Stomach (tissue), 9 donors: ENCODE results near the gene GPC5. TPM values are rescaled to one million over a fixed set of nuclear protein-coding genes. Genes with fewer than 3 reads are reported as not detected.

ENCODE experiments used
- DNase-seq, 2 donors: peaks; one replicate each; pipeline versions ENCODE4 v3.0.0 to v3.0.0-alpha.2; 2013 to 2019
- H3K27ac ChIP-seq, 5 donors: fragments of 200-600 bp in 4 of 5; sonication (generic) in 4 of 5; one replicate each; pipeline ENCODE4 v1.5.1; 2013 to 2019; ENCODE audit warnings: mild to moderate bottlenecking in 1 of 5, moderate library complexity in 1 of 5
- H3K27me3 ChIP-seq, 3 donors: fragments of 200-600 bp; sonication (generic); one replicate each; pipeline ENCODE4 v1.5.1; 2017 to 2019; ENCODE audit warnings: mixed run types in 1 of 3
- H3K36me3 ChIP-seq, 4 donors: fragments of 200-600 bp; sonication (generic); 1 replicate in 3 of 4; 2 replicates in 1 of 4; pipeline ENCODE4 v1.5.1; 2016 to 2019
- H3K4me1 ChIP-seq, 4 donors: fragments of 200-600 bp; sonication (generic); one replicate each; pipeline ENCODE4 v1.5.1; 2016 to 2019
- H3K4me3 ChIP-seq, 4 donors: fragments of 200-600 bp; sonication (generic) in 3 of 4; one replicate each; pipeline ENCODE4 v1.5.1; 2016 to 2019; ENCODE audit warnings: mild to moderate bottlenecking in 1 of 4
- H3K9me3 ChIP-seq, 4 donors: fragments of 200-600 bp; sonication (generic); one replicate each; pipeline ENCODE4 v1.5.1; 2016 to 2019
- EP300 ChIP-seq: sonication (generic); formaldehyde crosslinking; IDR thresholded peaks from one replicate; pipeline ENCODE4 v1.6.1; 2017; ENCODE audit warnings: antibody characterized with exemption
- POLR2A ChIP-seq, 4 donors: fragments of 450-650 bp; IDR thresholded peaks; one replicate each; pipeline ENCODE4 v1.6.1; 2016; ENCODE audit warnings: antibody characterized with exemption in 4 of 4, control low read depth in 2 of 4, mild to moderate bottlenecking in 1 of 4, moderate library complexity in 1 of 4
- POLR2AphosphoS5 ChIP-seq, 3 donors: sonication (generic); formaldehyde crosslinking; IDR thresholded peaks; one replicate each; pipeline ENCODE4 v1.6.1; 2016; ENCODE audit warnings: antibody characterized with exemption in 3 of 3
- WGBS, 5 donors: extraction: QIAGEN DNeasy Blood & Tissue Kit in 3 of 5; methylation state at CpG; one replicate each; pipeline versions ENCODE4 v1.1.5 to v1.1.7; 2013 to 2018; 5-methylcytosine and 5-hydroxymethylcytosine counted together
- intact Hi-C: fragments of 100-400 bp; cut with DNase I; formaldehyde crosslinking; loops from one replicate; pipeline ENCODE4 v1.15.1; 2023; ENCODE audit warnings: low total_unique reads
- polyA plus RNA-seq, 3 donors: library from polyadenylated mRNA; stranded (reverse); fragments of 200-250 nt; gene quantifications; one replicate each; pipeline ENCODE4 v1.2.3, GENCODE V29; 2013
- total RNA-seq, 5 donors: library from RNA; depleted of rRNA; stranded (reverse); fragments of >200 nt; gene quantifications; one replicate each; pipeline versions ENCODE4 v1.1.0 to v1.2.3, GENCODE V29; 2014 to 2016
- TF ChIP-seq, protein P1 (sequence below), 7 experiments: fragments of 450-650 bp in 4 of 7; fragments of 200-600 bp in 3 of 7; sonication (generic) in 3 of 7; IDR thresholded peaks; one replicate each; pipeline ENCODE4 v1.5.1; 2016 to 2019; ENCODE audit warnings: antibody characterized with exemption in 7 of 7, control low read depth in 2 of 7, mild to moderate bottlenecking in 1 of 7
- donor health status: healthy with polysubstance abuse.
- donor health status: Bipolar disorder and iron deficiency.
- donor health status: healthy.

Gene GPC5
- total and polyA plus RNA-seq, 8 donors = 0.87 to 2.8 TPM; not detected in 6

DNA sequence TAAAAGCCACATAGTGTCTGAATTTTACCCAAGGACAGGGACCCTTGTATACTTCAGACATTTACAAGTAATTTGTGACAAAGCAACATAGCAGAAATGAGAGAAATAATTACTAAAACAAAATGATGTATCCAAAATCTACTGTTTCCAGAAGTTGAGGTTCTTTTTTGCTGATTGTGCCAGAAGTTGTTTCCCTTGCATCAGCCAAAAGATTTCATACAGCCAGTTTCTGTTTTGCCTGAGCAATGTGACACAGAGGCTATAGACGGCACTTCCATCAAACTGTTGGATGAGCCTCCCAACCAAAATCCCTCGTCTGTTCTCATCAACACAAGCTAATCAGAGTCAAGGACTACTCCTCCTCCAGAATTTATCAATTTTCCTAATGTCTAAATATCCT, 915.0 kb downstream of the GPC5 start:
- DNase-seq = peak in 1 of 2 donors; percentile 10
- TF ChIP-seq, protein P1, sequence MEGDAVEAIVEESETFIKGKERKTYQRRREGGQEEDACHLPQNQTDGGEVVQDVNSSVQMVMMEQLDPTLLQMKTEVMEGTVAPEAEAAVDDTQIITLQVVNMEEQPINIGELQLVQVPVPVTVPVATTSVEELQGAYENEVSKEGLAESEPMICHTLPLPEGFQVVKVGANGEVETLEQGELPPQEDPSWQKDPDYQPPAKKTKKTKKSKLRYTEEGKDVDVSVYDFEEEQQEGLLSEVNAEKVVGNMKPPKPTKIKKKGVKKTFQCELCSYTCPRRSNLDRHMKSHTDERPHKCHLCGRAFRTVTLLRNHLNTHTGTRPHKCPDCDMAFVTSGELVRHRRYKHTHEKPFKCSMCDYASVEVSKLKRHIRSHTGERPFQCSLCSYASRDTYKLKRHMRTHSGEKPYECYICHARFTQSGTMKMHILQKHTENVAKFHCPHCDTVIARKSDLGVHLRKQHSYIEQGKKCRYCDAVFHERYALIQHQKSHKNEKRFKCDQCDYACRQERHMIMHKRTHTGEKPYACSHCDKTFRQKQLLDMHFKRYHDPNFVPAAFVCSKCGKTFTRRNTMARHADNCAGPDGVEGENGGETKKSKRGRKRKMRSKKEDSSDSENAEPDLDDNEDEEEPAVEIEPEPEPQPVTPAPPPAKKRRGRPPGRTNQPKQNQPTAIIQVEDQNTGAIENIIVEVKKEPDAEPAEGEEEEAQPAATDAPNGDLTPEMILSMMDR (IDR thresholded peaks at IDR 0.05) = no peak
- no peak for TF ChIP-seq POLR2A (IDR thresholded peaks at IDR 0.05)
- no peak for TF ChIP-seq POLR2AphosphoS5 (IDR thresholded peaks at IDR 0.05)
- no peak for TF ChIP-seq EP300
- no peaks in the 10 kb centered on the region for H3K36me3 ChIP-seq

GRCh38 chr13:92315265-92315664, 916.8 kb downstream of the GPC5 start:
- no peak for DNase-seq
- Histone ChIP-seq H3K27me3 (no peaks in the 10 kb centered on the region), H3K4me1 (no peaks in the 10 kb centered on the region), H3K36me3 (no peaks in the 10 kb centered on the region), H3K27ac (no peak overlapping the region), H3K4me3 (no peak overlapping the region), H3K9me3 (peaks cover 0 to 9% (median 0%) of the 10 kb centered on the region in 4 donors)
- intact Hi-C loops = no loop called here
- TF ChIP-seq EP300 (no peak), POLR2AphosphoS5 (IDR thresholded peaks at IDR 0.05) (no peak), POLR2A (IDR thresholded peaks at IDR 0.05) (no peak)
- TF ChIP-seq, protein P1 (IDR thresholded peaks at IDR 0.05) = no peak
- 73 to 82% (median 81%) methylated on average over 2 of the region's 2 CpGs for WGBS, 5 donors

More for the DNA sequence above, 915.0 kb downstream of the GPC5 start:
- 48 to 69% (median 50%) methylated on average over 2 of the region's 2 CpGs for WGBS, 5 donors
- intact Hi-C loops = no loop called here
- peaks cover 0 to 9% (median 0%) of the 10 kb centered on the region in 4 donors for H3K9me3 ChIP-seq
- H3K4me3 ChIP-seq = no peak overlapping the region
- no peaks in the 10 kb centered on the region for H3K4me1 ChIP-seq
- no peaks in the 10 kb centered on the region for H3K27me3 ChIP-seq
- H3K27ac ChIP-seq = no peak overlapping the region

DNA sequence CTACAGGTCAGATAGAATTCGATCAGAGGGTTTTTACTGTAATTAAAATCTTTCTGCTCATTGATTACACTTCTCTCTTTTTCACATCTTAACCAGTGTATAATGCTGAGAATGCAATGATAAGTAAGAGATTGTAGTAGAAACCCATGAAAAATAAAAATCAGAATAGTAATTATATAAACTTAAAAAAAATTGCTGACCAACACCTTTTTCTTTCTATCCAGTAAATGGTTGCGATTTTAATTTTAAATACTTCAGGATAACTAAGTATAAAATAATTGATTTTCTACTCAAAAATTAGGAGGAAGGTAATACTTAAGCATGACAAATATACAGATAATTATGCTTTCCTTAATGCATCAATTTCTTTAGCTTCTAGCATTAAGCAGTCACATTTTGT, 917.6 kb downstream of the GPC5 start:
- intact Hi-C loops = no loop called here
- 78 to 92% (median 85%) methylated on average over 2 of the region's 2 CpGs for WGBS, 5 donors
- H3K4me3 ChIP-seq = no peak overlapping the region
- peaks cover 0 to 9% (median 0%) of the 10 kb centered on the region in 4 donors for H3K9me3 ChIP-seq
- H3K4me1 ChIP-seq = no peaks in the 10 kb centered on the region
- H3K27me3 ChIP-seq = no peaks in the 10 kb centered on the region
- no peak overlapping the region for H3K27ac ChIP-seq
- TF ChIP-seq POLR2A (IDR thresholded peaks at IDR 0.05) (no peak), EP300 (no peak), POLR2AphosphoS5 (IDR thresholded peaks at IDR 0.05) (no peak)
- TF ChIP-seq, protein P1 (IDR thresholded peaks at IDR 0.05) = no peak
- no peak for DNase-seq
- no peaks in the 10 kb centered on the region for H3K36me3 ChIP-seq

- Histone ChIP-seq H3K36me3 (no peaks in the 10 kb centered on the region), H3K27ac (no peak overlapping the region), H3K27me3 (no peaks in the 10 kb centered on the region), H3K4me1 (no peaks in the 10 kb centered on the region), H3K9me3 (peaks cover 0 to 9% (median 0%) of the 10 kb centered on the region in 4 donors), H3K4me3 (no peak overlapping the region)
- no peak for TF ChIP-seq POLR2A (IDR thresholded peaks at IDR 0.05)
- TF ChIP-seq EP300 = no peak
- TF ChIP-seq, protein P1 (IDR thresholded peaks at IDR 0.05) = no peak
- TF ChIP-seq POLR2AphosphoS5 (IDR thresholded peaks at IDR 0.05) = no peak
- 54 to 73% (median 64%) methylated on average over 2 of the region's 2 CpGs for WGBS, 5 donors
- DNase-seq = peak in 1 of 2 donors; percentile 36
- intact Hi-C loops = no loop called here
Measured at GRCh38 chr13:92317066-92317465, 918.6 kb downstream of the GPC5 start.
